ENCODE data around the gene NR5A2.

GRCh38 chr1:200157715-200158114 is 130.2 kb downstream of the NR5A2 start:
- TF ChIP-seq CTCF (tag by site-specific recombination; IDR thresholded peaks at IDR 0.05): no peak
- no peak for TF ChIP-seq ZNF140 (tag by site-specific recombination; IDR thresholded peaks at IDR 0.05)
- no peak for TF ChIP-seq ZNF148 (tag by site-specific recombination; IDR thresholded peaks at IDR 0.05; ENCODE audit: borderline replicate concordance)
- no peak for TF ChIP-seq ZNF558 (tag by site-specific recombination; IDR thresholded peaks at IDR 0.05)
- TF ChIP-seq HIC1 (tag by site-specific recombination; IDR thresholded peaks at IDR 0.05): no peak
- no peak for TF ChIP-seq ZBTB7A (tag by site-specific recombination; IDR thresholded peaks at IDR 0.05; ENCODE audit: low read depth)
- no peak for TF ChIP-seq ZNF214 (tag by site-specific recombination; IDR thresholded peaks at IDR 0.05; ENCODE audit: borderline replicate concordance)

Measured in HEK293 (cell line).